Mucosa of stomach (tissue), 1 donor: ENCODE data around the gene SMPD3.

ENCODE experiments used
- H3K27me3 ChIP-seq: one replicate; pipeline ENCODE4 v1.7.0; 2013; ENCODE audit warnings: mild to moderate bottlenecking, low read length; ENCODE audit not compliant: control insufficient read depth, insufficient read depth
- H3K36me3 ChIP-seq: one replicate; pipeline ENCODE4 v1.7.0; 2013; ENCODE audit warnings: low read length; ENCODE audit not compliant: control insufficient read depth, insufficient read depth
- H3K4me1 ChIP-seq: one replicate; pipeline ENCODE4 v1.7.0; 2013; ENCODE audit warnings: mild to moderate bottlenecking, low read length; ENCODE audit not compliant: control insufficient read depth, insufficient read depth
- H3K4me3 ChIP-seq: one replicate; pipeline ENCODE4 v1.7.0; 2013; ENCODE audit warnings: low read length
- H3K9ac ChIP-seq: one replicate; pipeline ENCODE4 v1.7.0; 2013; ENCODE audit warnings: mild to moderate bottlenecking, low read length, moderate library complexity
- H3K9me3 ChIP-seq: one replicate; pipeline ENCODE4 v1.7.0; 2013; ENCODE audit warnings: mild to moderate bottlenecking, low read length, moderate library complexity; ENCODE audit not compliant: control insufficient read depth
- donor health status: Pancreatic carcinoma.

SMPD3 gene

GRCh38 chr16:68466174-68466573 is 17.9 kb upstream of the SMPD3 start:
- H3K9ac ChIP-seq: no peak overlapping the region
- H3K4me1 ChIP-seq: peaks cover 36% of the 10 kb centered on the region
- no peak overlapping the region for H3K4me3 ChIP-seq
- no peaks in the 10 kb centered on the region for H3K27me3 ChIP-seq
- no peaks in the 10 kb centered on the region for H3K9me3 ChIP-seq
- no peaks in the 10 kb centered on the region for H3K36me3 ChIP-seq

DNA sequence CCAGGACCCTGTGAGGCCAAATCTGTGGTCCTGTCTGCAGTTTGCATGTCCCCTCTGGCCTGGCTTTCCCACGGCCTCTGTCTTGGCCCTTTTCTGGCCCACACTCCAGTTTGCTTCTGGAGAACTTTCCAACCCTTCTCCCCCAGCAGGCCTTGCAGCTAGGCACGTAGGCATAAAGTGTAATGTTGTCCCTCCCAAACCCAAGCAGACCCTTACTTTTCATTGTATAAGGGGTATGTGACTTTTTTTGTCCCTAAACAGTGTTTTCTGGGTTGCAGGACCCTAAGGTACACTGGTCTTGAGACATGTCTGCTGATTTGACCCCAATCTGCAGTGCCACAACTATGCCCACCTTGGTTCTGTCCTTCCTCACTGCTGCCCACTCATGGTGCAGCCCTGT is 15.6 kb upstream of the SMPD3 start:
- H3K36me3 ChIP-seq: no peaks in the 10 kb centered on the region
- H3K4me1 ChIP-seq: peaks cover 17% of the 10 kb centered on the region
- no peaks in the 10 kb centered on the region for H3K9me3 ChIP-seq
- H3K27me3 ChIP-seq: no peaks in the 10 kb centered on the region
- H3K9ac ChIP-seq: no peak overlapping the region
- no peak overlapping the region for H3K4me3 ChIP-seq

- no peak overlapping the region for H3K9ac ChIP-seq
- no peaks in the 10 kb centered on the region for H3K36me3 ChIP-seq
- no peaks in the 10 kb centered on the region for H3K27me3 ChIP-seq
- no peaks in the 10 kb centered on the region for H3K4me1 ChIP-seq
- no peak overlapping the region for H3K4me3 ChIP-seq
- no peaks in the 10 kb centered on the region for H3K9me3 ChIP-seq
Observed at GRCh38 chr16:68460067-68460466, 11.8 kb upstream of the SMPD3 start.

DNA sequence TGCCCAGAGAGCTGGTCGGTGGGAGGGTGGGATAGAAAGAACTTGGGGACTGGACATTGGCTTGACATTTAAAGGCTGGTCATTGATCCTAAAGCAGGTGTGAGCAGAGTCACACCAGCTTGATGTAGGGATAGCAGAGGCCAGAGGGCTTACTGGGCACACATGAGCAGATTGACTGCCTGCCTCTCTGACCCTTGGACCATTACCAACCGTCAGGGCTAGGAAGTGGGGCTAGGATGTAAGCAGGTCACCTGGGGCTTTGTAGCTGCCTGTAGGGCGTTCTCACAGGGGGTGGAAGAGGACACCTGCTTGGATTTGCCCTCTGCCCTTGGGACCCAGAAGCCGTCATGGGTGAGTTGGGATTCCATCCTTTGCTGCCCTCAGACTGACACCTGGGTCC is 11.1 kb upstream of the SMPD3 start:
- Histone ChIP-seq H3K4me1 (no peaks in the 10 kb centered on the region), H3K4me3 (no peak overlapping the region), H3K36me3 (no peaks in the 10 kb centered on the region), H3K9ac (no peak overlapping the region), H3K27me3 (no peaks in the 10 kb centered on the region), H3K9me3 (no peaks in the 10 kb centered on the region)

DNA sequence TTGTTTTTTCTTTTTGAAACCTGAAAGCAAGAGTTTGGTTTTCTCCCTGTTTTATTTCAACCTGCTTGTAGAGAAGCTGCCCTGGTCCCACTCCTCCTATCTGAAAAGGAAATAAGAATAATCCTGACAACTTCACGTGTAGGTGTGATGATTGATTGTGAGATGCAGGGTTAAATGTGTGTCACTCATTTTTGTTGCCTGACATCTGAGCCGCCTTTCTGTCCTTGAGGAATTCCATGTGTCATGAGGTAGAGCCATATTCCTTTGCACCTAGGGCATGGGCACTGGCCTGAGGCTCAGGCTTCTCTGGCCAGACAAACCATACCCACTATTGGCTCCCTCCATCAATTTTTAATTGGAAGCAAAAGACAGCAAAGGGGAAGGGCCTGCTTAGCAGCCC is 10.2 kb upstream of the SMPD3 start:
- H3K4me1 ChIP-seq: no peaks in the 10 kb centered on the region
- H3K9ac ChIP-seq: no peak overlapping the region
- H3K27me3 ChIP-seq: no peaks in the 10 kb centered on the region
- H3K36me3 ChIP-seq: no peaks in the 10 kb centered on the region
- H3K4me3 ChIP-seq: no peak overlapping the region
- H3K9me3 ChIP-seq: no peaks in the 10 kb centered on the region

DNA sequence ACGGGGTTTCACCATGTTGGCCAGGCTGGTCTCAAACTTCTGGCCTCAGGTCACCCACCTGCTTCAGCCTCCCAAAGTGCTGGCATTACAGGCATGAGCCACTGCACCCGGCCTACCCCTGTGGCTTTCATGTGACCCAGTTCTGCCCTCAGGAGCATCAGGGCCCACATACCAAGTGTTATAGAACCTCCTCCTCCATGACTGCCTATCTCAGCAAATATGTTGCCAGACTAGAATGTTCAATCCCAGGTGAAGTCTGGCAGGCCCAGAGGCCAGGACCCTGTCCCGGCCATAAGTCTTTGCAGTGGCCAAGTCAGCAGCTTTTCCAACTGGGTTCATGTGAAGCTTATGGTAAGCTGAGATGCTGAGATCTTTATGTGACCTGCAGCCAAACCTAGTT is 9.8 kb upstream of the SMPD3 start:
- Histone ChIP-seq H3K4me1 (no peaks in the 10 kb centered on the region), H3K27me3 (no peaks in the 10 kb centered on the region), H3K9ac (no peak overlapping the region)

GRCh38 chr16:68455631-68456030 is 7.3 kb upstream of the SMPD3 start:
- Histone ChIP-seq H3K4me3 (no peak overlapping the region), H3K9ac (no peak overlapping the region), H3K36me3 (no peaks in the 10 kb centered on the region), H3K4me1 (no peaks in the 10 kb centered on the region), H3K27me3 (no peaks in the 10 kb centered on the region), H3K9me3 (no peaks in the 10 kb centered on the region)

More for the DNA sequence above, 9.8 kb upstream of the SMPD3 start:
- Histone ChIP-seq H3K9me3 (no peaks in the 10 kb centered on the region), H3K4me3 (no peak overlapping the region), H3K36me3 (no peaks in the 10 kb centered on the region)

- no peak overlapping the region for H3K9ac ChIP-seq
- no peaks in the 10 kb centered on the region for H3K27me3 ChIP-seq
- no peaks in the 10 kb centered on the region for H3K9me3 ChIP-seq
- no peaks in the 10 kb centered on the region for H3K36me3 ChIP-seq
- no peaks in the 10 kb centered on the region for H3K4me1 ChIP-seq
- no peak overlapping the region for H3K4me3 ChIP-seq
Observed at GRCh38 chr16:68454920-68455435, 6.7 kb upstream of the SMPD3 start.

DNA sequence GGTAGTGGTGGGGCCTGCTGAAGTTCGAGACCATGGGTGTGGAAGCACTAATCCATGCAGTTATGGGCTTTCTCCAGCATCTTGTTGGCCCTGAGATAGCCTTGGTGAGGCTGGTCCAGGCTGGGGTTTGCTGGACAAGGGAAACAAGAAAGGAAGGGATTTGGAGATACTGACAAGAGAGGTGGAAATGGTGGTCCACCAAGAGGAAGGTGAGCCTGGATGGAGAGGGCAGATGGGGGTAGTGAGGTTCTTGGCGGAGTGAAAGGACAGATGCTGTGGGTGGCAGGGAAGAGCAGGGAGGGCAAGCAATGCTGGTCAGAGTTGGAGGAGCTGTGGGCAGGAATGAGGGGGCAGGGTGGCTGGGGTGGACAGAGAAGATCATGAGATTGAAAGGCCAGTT is 5.5 kb upstream of the SMPD3 start:
- H3K4me1 ChIP-seq: peaks cover 2% of the 10 kb centered on the region
- no peak overlapping the region for H3K4me3 ChIP-seq
- no peak overlapping the region for H3K9ac ChIP-seq
- no peaks in the 10 kb centered on the region for H3K9me3 ChIP-seq
- H3K36me3 ChIP-seq: no peaks in the 10 kb centered on the region
- H3K27me3 ChIP-seq: no peaks in the 10 kb centered on the region

DNA sequence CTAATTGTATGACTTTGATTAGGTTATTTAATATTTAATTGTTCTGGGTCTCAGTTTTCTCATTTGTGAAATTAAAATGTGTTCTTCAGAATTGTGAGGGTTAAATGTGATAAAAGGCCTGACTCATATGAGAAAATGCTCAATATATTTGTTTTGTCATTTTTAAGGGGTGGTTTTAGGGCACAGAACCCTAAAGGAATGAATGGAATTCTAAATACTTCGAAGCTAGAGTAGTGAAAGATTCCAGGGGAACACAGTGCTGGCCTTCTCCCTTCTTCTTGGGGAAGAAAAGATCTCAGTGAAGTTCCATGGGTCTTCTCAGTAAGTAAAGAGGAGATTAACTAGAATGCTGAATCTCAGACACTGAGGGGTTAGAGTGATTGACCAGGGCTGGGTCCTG is 3.9 kb upstream of the SMPD3 start:
- H3K4me3 ChIP-seq: no peak overlapping the region

DNA sequence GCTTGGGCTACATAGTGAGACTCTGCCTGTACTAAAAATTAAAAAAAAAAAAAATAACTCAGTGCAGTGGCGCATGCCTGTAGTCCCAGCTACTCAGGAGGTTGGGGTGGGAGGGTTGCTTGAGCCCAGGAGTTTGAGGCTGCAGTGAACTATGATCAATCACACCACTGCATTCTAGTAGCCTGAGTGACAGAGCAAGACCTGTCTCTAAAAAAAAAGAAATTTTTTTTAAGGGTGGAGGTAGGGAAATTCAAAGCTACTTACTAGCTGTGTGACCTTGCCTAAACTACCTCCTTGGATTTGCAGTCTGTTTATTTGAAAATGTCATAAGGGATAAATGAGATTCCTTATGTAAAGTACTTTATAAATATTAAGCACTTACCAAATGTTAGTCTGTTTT is 3.4 kb upstream of the SMPD3 start:
- H3K9ac ChIP-seq: no peak overlapping the region

More for the DNA sequence above, 3.9 kb upstream of the SMPD3 start:
- Histone ChIP-seq H3K27me3 (no peaks in the 10 kb centered on the region), H3K9ac (no peak overlapping the region), H3K9me3 (no peaks in the 10 kb centered on the region), H3K36me3 (no peaks in the 10 kb centered on the region), H3K4me1 (peaks cover 11% of the 10 kb centered on the region)

DNA sequence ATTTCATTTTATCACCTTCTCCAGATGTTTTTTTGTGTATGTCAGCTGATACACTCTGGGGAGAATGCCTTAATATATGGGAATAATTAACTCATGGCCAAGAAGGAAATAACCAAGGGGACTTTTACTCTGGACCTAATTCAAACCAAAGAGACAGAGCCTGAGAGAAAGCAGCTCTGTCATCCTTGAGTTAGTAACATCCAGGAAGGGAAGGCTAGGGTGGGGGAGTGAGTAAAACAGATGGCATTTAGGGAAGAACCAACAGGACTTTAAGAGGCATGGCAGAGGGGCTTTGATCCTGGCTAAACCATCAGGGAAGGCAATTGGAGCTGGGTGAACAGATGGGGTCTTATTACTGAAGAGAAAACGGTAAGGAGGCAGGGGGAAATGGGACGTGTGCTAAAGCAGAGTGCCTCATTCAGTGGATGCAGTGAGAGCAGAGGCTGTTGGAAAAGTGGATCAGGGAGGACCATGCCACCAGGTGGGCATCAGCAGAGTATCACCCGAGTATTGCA is 2.5 kb upstream of the SMPD3 start:
- H3K9ac ChIP-seq: no peak overlapping the region
- H3K36me3 ChIP-seq: no peaks in the 10 kb centered on the region
- peaks cover 23% of the 10 kb centered on the region for H3K4me1 ChIP-seq
- no peaks in the 10 kb centered on the region for H3K9me3 ChIP-seq
- no peak overlapping the region for H3K4me3 ChIP-seq
- H3K27me3 ChIP-seq: peaks cover 8% of the 10 kb centered on the region

More for the DNA sequence above, 3.4 kb upstream of the SMPD3 start:
- H3K4me3 ChIP-seq: no peak overlapping the region
- H3K27me3 ChIP-seq: peaks cover under 1% of the 10 kb centered on the region
- no peaks in the 10 kb centered on the region for H3K9me3 ChIP-seq
- H3K4me1 ChIP-seq: peaks cover 16% of the 10 kb centered on the region
- no peaks in the 10 kb centered on the region for H3K36me3 ChIP-seq
